ENCODE data around the gene XYLT2.
"Not testable (repeated sequence)": the region's sequence is repeated elsewhere in the genome, so short reads cannot be mapped to it uniquely, and the experiment has no call there.

Gene XYLT2

GRCh38 chr17:50316016-50316587, 29.8 kb upstream of the XYLT2 start:
- DNase-seq, result no peak
- Histone ChIP-seq H3K36me3 (ENCODE audit: insufficient read depth, low read length) (no peaks in the 10 kb centered on the region), H3K79me2 (ENCODE audit: insufficient read depth, low read length) (no peaks in the 10 kb centered on the region), H3K27ac (ENCODE audit: low read length) (no peak overlapping the region), H3K4me3 (ENCODE audit: low read depth in 1 of 2, low read length in 2 of 2) (no peak overlapping the region), H3K9ac (ENCODE audit: low read depth, low read length) (no peak overlapping the region), H4K20me1 (ENCODE audit: insufficient read depth, low read length) (0 out of 2 replicates have a peak, but pooled peaks cover 3% of the 10 kb centered on the region), H3K4me2 (ENCODE audit: insufficient read depth, low read length) (no peak overlapping the region), H3K9me3 (ENCODE audit: insufficient read depth, low read length, severe bottlenecking) (no peaks in the 10 kb centered on the region), H3K27me3 (ENCODE audit: insufficient read depth, low read length, poor library complexity) (peaks cover 6% of the 10 kb centered on the region), H2AFZ (ENCODE audit: low read depth, low read length) (no peak overlapping the region), H3K4me1 (ENCODE audit: insufficient read depth, low read length) (no peaks in the 10 kb centered on the region)
- no peak for ATAC-seq (ENCODE audit: insufficient read depth, low read depth)
- TF ChIP-seq EZH2 (IDR thresholded peaks at IDR 0.05; ENCODE audit: borderline replicate concordance, low read depth, low read length, severe bottlenecking), result no peak
- no peak for TF ChIP-seq CTCF (IDR thresholded peaks at IDR 0.05; ENCODE audit: borderline replicate concordance, extremely low read depth, low read length, poor library complexity, severe bottlenecking)

- H3K27ac ChIP-seq (ENCODE audit: low read length); DNase-seq; H3K9me3 ChIP-seq (ENCODE audit: insufficient read depth, low read length, severe bottlenecking); H3K27me3 ChIP-seq (ENCODE audit: insufficient read depth, low read length, poor library complexity); H2AFZ ChIP-seq (ENCODE audit: low read depth, low read length); H3K79me2 ChIP-seq (ENCODE audit: insufficient read depth, low read length); H3K4me2 ChIP-seq (ENCODE audit: insufficient read depth, low read length); ATAC-seq (ENCODE audit: insufficient read depth, low read depth); H3K9ac ChIP-seq (ENCODE audit: low read depth, low read length); H4K20me1 ChIP-seq (ENCODE audit: insufficient read depth, low read length); H3K36me3 ChIP-seq (ENCODE audit: insufficient read depth, low read length); H3K4me3 ChIP-seq (ENCODE audit: low read depth in 1 of 2, low read length in 2 of 2); H3K4me1 ChIP-seq (ENCODE audit: insufficient read depth, low read length): not testable (repeated sequence)
Measured at GRCh38 chr17:50316660-50317059, 29.3 kb upstream of the XYLT2 start.

- Histone ChIP-seq H3K36me3 (ENCODE audit: insufficient read depth, low read length) (no peaks in the 10 kb centered on the region), H3K27ac (ENCODE audit: low read length) (no peak overlapping the region), H3K4me3 (ENCODE audit: low read depth in 1 of 2, low read length in 2 of 2) (no peak overlapping the region), H3K4me1 (ENCODE audit: insufficient read depth, low read length) (no peaks in the 10 kb centered on the region), H3K79me2 (ENCODE audit: insufficient read depth, low read length) (no peaks in the 10 kb centered on the region), H3K9me3 (ENCODE audit: insufficient read depth, low read length, severe bottlenecking) (no peaks in the 10 kb centered on the region), H3K4me2 (ENCODE audit: insufficient read depth, low read length) (no peak overlapping the region), H3K27me3 (ENCODE audit: insufficient read depth, low read length, poor library complexity) (peaks cover 2% of the 10 kb centered on the region), H4K20me1 (ENCODE audit: insufficient read depth, low read length) (no peaks in the 10 kb centered on the region), H2AFZ (ENCODE audit: low read depth, low read length) (no peak overlapping the region), H3K9ac (ENCODE audit: low read depth, low read length) (no peak overlapping the region)
- ATAC-seq (ENCODE audit: insufficient read depth, low read depth) (no peak), DNase-seq (no peak)
- no peak for TF ChIP-seq EZH2 (IDR thresholded peaks at IDR 0.05; ENCODE audit: borderline replicate concordance, low read depth, low read length, severe bottlenecking)
- TF ChIP-seq CTCF (IDR thresholded peaks at IDR 0.05; ENCODE audit: borderline replicate concordance, extremely low read depth, low read length, poor library complexity, severe bottlenecking), result no peak
Measured at GRCh38 chr17:50317121-50317520, 28.8 kb upstream of the XYLT2 start.

GRCh38 chr17:50318501-50319285, 27.2 kb upstream of the XYLT2 start:
- no peaks in the 10 kb centered on the region for H3K79me2 ChIP-seq (ENCODE audit: insufficient read depth, low read length)
- no peak for ATAC-seq (ENCODE audit: insufficient read depth, low read depth)

More at GRCh38 chr17:50318501-50319285, 27.2 kb upstream of the XYLT2 start:
- no peak for TF ChIP-seq EZH2 (IDR thresholded peaks at IDR 0.05; ENCODE audit: borderline replicate concordance, low read depth, low read length, severe bottlenecking)
- no peak for TF ChIP-seq CTCF (IDR thresholded peaks at IDR 0.05; ENCODE audit: borderline replicate concordance, extremely low read depth, low read length, poor library complexity, severe bottlenecking)
- Histone ChIP-seq H3K27me3 (ENCODE audit: insufficient read depth, low read length, poor library complexity) (peaks cover 2% of the 10 kb centered on the region), H4K20me1 (ENCODE audit: insufficient read depth, low read length) (no peaks in the 10 kb centered on the region), H3K4me3 (ENCODE audit: low read depth in 1 of 2, low read length in 2 of 2) (no peak overlapping the region), H3K36me3 (ENCODE audit: insufficient read depth, low read length) (no peaks in the 10 kb centered on the region), H3K4me2 (ENCODE audit: insufficient read depth, low read length) (no peak overlapping the region), H3K4me1 (ENCODE audit: insufficient read depth, low read length) (no peaks in the 10 kb centered on the region), H3K27ac (ENCODE audit: low read length) (no peak overlapping the region), H2AFZ (ENCODE audit: low read depth, low read length) (no peak overlapping the region), H3K9me3 (ENCODE audit: insufficient read depth, low read length, severe bottlenecking) (no peaks in the 10 kb centered on the region), H3K9ac (ENCODE audit: low read depth, low read length) (no peak overlapping the region)
- DNase-seq, result no peak

Data from DND-41 (cell line).